ENCODE results near the gene PCCA.

The PCCA gene

DNA sequence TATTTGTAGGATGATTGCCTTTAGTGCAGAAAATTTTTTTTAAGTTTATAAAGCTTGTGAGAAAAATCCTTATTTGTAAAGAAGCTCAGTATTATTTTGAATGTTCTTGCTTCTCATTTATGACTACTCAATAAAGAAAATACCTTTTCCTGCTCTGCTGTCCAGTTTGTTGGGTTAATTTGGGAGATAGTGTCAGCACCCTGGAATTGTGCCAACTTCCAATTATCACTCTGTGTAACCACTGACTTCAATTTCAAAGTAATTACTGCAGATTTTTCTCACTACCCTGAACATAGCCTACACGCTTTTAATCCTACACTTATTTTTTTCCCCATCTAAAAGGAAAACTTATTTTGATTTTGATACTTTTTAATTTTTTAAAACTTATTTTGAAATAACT, 406.6 kb downstream of the PCCA start:
- H3K27ac ChIP-seq, result no peak overlapping the region
- H3K4me3 ChIP-seq, result no peak overlapping the region
- TF ChIP-seq, protein P1, sequence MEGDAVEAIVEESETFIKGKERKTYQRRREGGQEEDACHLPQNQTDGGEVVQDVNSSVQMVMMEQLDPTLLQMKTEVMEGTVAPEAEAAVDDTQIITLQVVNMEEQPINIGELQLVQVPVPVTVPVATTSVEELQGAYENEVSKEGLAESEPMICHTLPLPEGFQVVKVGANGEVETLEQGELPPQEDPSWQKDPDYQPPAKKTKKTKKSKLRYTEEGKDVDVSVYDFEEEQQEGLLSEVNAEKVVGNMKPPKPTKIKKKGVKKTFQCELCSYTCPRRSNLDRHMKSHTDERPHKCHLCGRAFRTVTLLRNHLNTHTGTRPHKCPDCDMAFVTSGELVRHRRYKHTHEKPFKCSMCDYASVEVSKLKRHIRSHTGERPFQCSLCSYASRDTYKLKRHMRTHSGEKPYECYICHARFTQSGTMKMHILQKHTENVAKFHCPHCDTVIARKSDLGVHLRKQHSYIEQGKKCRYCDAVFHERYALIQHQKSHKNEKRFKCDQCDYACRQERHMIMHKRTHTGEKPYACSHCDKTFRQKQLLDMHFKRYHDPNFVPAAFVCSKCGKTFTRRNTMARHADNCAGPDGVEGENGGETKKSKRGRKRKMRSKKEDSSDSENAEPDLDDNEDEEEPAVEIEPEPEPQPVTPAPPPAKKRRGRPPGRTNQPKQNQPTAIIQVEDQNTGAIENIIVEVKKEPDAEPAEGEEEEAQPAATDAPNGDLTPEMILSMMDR (IDR thresholded peaks at IDR 0.05), result no peak
- no peak for DNase-seq (ENCODE audit: low spot score)

DNA sequence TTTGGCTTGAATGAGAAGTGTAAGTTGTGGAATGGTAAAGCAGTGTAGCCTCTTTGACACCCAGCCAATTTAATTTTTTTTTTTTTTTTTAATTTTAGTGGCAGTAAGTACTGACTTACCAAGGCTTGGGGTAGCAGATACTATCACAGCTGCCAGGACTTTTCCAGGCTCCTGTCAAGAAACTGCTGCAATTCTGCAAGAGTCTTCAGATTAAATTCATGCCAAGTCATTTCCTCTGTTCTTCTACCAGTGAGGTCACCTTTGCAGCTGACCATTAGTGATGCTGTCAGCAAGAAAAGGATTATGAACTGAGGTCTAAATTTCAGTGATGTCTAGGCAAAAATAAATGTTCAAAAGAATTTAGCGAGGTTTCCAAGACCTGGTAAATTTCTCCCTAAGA, 408.5 kb downstream of the PCCA start:
- no peak overlapping the region for H3K4me3 ChIP-seq
- no peak overlapping the region for H3K27ac ChIP-seq
- no peak for DNase-seq (ENCODE audit: low spot score)
- TF ChIP-seq, protein P1 (IDR thresholded peaks at IDR 0.05), result no peak

DNA sequence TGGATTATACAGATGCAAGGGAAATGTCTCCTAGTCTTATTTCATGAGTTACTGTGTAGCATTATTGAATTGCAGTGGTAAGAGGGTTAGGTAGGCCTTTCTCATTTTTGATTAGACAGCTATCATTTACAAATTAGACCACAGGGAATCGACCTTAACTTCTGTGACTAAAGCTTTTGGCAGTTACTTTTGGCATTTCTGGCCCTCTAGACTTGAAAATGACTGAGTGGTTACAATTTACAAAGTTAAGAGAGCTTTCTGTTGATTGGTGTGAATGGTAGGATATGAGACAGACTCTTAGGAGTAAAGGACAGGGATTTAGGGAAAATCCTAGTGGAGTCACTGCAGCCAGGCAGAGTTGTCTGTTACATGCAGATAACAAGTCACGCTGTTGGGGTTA, 413.6 kb downstream of the PCCA start:
- TF ChIP-seq, protein P1 (IDR thresholded peaks at IDR 0.05), result no peak
- Histone ChIP-seq H3K4me3 (no peak overlapping the region), H3K27ac (no peak overlapping the region)
- DNase-seq (ENCODE audit: low spot score), result no peak

DNA sequence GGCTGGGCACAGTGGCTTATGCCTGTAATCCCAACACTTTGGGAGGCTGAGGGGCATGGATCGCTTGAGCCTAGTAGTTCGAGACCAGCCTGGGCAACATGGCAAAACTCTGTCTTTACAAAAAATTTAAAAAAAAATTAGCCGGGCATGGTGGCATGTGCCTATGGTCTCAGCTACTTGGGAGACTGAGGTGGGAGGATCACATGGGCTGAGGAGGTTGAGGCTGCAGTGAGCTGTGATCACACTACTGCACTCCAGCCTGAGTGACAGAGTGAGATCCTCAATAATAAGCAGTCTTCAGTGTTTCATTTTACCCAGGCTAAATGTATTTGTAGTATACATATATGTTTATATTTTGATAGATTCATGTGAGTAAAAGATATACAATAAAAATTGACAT, 414.7 kb downstream of the PCCA start:
- TF ChIP-seq, protein P1 (IDR thresholded peaks at IDR 0.05), result no peak
- no peak overlapping the region for H3K27ac ChIP-seq
- no peak for DNase-seq (ENCODE audit: low spot score)
- no peak overlapping the region for H3K4me3 ChIP-seq

DNA sequence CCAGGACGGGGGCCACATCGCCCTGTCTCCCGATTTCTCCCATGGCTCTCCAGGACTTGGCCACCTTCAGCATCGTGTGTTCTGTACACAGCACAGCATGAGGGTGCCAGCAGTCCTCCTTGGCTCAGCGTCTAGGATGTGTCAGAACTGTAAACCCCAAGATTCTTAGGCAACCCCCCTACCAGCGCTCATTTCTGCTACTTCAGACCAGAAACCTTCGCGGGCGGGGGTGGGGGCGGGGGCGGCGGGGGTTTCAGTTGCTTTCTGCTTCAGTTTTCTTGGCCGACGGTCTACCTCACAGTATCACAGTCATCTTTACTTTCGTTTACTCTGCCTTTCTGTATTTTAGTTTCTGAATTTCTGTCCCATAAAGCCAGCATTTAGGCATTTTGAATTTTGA, 417.3 kb downstream of the PCCA start:
- H3K4me3 ChIP-seq, result no peak overlapping the region
- no peak for DNase-seq (ENCODE audit: low spot score)
- TF ChIP-seq, protein P1 (IDR thresholded peaks at IDR 0.05), result no peak
- no peak overlapping the region for H3K27ac ChIP-seq

DNA sequence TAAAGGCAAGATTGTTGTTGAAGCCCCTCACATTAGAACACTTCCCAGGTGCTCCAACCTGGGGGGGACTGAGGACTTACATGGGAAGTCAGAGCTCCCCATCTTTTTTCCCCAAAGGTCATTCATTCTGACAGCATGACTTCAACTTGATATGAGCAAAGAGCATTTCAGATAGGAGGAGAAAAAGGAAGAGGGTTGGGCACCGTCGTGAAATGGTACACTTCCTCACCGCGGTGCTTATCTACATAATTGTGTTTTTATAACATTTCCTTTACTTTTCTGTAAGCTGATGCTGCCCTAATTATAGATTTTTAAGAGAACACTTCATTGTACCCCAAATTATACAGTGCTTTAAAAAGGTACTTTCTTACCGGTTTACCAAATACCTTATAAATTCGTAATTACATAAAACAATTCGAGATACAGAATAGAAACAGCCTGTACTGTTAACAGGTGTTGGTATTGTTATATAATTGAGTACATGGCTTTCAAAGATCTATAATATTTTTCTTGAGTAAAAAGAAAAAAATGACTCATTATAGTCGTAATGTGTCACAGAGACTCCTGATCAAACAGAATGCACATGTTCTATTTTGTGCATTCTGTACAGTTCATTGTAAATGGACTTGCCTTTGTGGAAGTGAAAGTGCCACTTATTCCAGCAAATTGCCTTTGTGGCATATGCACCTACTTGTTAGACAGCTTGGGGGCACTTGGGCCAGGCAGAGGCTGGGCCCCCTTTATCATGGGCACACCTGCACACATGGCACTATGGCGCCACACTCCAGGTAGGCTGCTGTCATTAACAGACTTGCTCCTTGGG, 417.9 kb downstream of the PCCA start:
- H3K4me3 ChIP-seq, result no peak overlapping the region
- TF ChIP-seq, protein P1 (IDR thresholded peaks at IDR 0.05), result no peak
- H3K27ac ChIP-seq, result no peak overlapping the region
- DNase-seq (ENCODE audit: low spot score), result no peak

DNA sequence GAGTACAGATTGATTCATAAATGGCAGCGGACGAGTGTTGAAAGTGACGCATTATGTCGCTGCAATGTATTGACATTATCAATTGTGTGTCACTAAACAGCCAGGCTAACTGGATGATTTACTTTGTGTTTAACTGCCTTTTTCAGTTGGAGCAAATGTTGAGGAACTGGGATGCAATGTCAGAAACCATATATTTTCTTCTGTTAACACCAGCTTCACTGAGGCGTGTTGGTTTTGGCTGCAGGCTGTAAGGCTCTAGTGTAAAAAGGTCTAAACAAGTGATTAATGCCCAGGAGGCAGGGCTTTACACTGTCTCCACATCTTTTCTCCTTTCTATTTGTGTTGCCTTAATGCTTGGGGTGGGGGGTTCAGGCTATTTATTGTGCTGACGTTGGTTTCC, 419.6 kb downstream of the PCCA start:
- no peak for DNase-seq (ENCODE audit: low spot score)
- Histone ChIP-seq H3K27ac (no peak overlapping the region), H3K4me3 (no peak overlapping the region)
- TF ChIP-seq, protein P1 (IDR thresholded peaks at IDR 0.05), result no peak

All from coronary artery (tissue), 2 donors.